Panc1 (cell line): ENCODE results near the gene GTF2IRD2. TPM values are rescaled to one million over a fixed set of nuclear protein-coding genes. Genes with fewer than 3 reads are reported as not detected.
"Not testable (repeated sequence)": the region's sequence is repeated elsewhere in the genome, so short reads cannot be mapped to it uniquely, and the experiment has no call there.

Experiments used
- ATAC-seq: fragments of 200-7000 bp; cut with Tn5 transposase; 2 replicates; pipeline ENCODE4 v1.9.1; 2020; ENCODE audit warnings: mild to moderate bottlenecking, moderate library complexity
- BruUV-seq: library from RNA; stranded (reverse); fragments of 400-500 nt; replicated peaks from 2 replicates; lab custom pipeline; 2021; lab: Mats Ljungman, UMichigan
- CTCF ChIA-PET: fragments of 300-600 bp; sonication (Branson Sonifier 250); formaldehyde crosslinking; loops from one replicate; lab custom pipeline; 2022; ENCODE audit warnings: antibody characterized with exemption; lab: Charles Lee
- POLR2A ChIA-PET: fragments of 300-600 bp; sonication (Branson Sonifier 250); formaldehyde crosslinking; loops from one replicate; lab custom pipeline; 2022; ENCODE audit warnings: antibody characterized with exemption; lab: Charles Lee
- DNase-seq: peaks from one replicate; pipeline ENCODE4 v3.0.0-alpha.2; 2010; ENCODE audit warnings: low read depth, low spot score
- H3K27ac ChIP-seq: 2 replicates; pipeline ENCODE4 v1.5.1; 2011; ENCODE audit warnings: mild to moderate bottlenecking, low read length, inconsistent platforms
- H3K27me3 ChIP-seq: fragments of 200-500 bp; sonication (Bioruptor generic); 2 replicates; pipeline ENCODE4 v1.6.0; 2014; ENCODE audit warnings: low read length, inconsistent platforms; ENCODE audit not compliant: control insufficient read depth, insufficient read depth
- H3K36me3 ChIP-seq: fragments of 200-500 bp; sonication (Bioruptor generic); 2 replicates; pipeline ENCODE4 v1.5.1; 2014; ENCODE audit warnings: inconsistent platforms, mild to moderate bottlenecking, low read length, moderate library complexity; ENCODE audit not compliant: control insufficient read depth, insufficient read depth
- H3K4me1 ChIP-seq: 2 replicates; pipeline ENCODE4 v1.5.1; 2011; ENCODE audit warnings: inconsistent platforms, mild to moderate bottlenecking, low read length, moderate library complexity; ENCODE audit not compliant: control insufficient read depth, insufficient read depth
- H3K4me3 ChIP-seq, 2 experiments: 2 replicates each; pipeline ENCODE4 v1.5.1; 2011 to 2012; ENCODE audit warnings: low read depth in 2 of 2, low read length in 2 of 2, mild to moderate bottlenecking in 2 of 2, inconsistent platforms in 1 of 2, moderate library complexity in 1 of 2
- H3K9me3 ChIP-seq: fragments of 200-500 bp; sonication (Bioruptor generic); 2 replicates; pipeline ENCODE4 v1.5.1; 2014; ENCODE audit warnings: low read depth, mild to moderate bottlenecking, inconsistent platforms, low read length, moderate library complexity; ENCODE audit not compliant: control insufficient read depth, insufficient read depth
- in situ Hi-C: cut with HindIII; loops from 2 replicates; pipeline ENCODE4 v1.10.0; 2016; ENCODE audit warnings: low sequenced_read_pairs, low pct_unique_long_range_greater_than_20kb
- intact Hi-C: fragments of 100-400 bp; cut with micrococcal nuclease; formaldehyde crosslinking; loops from one replicate; pipeline ENCODE4 v1.10.0; 2022; ENCODE audit not compliant: unreplicated experiment
- total RNA-seq: library from RNA; stranded (reverse); gene quantifications from one replicate; pipeline ENCODE4 v1.2.1, GENCODE V29; 2021; ENCODE audit not compliant: unreplicated experiment

The GTF2IRD2 gene
- total RNA-seq, 1 experiment from 2014 or later = 18.8 TPM

- H3K27me3 ChIP-seq, H3K4me3 ChIP-seq, intact Hi-C loops, H3K27ac ChIP-seq, CTCF ChIA-PET, H3K36me3 ChIP-seq, DNase-seq, POLR2A ChIA-PET, in situ Hi-C loops, H3K9me3 ChIP-seq, BruUV-seq, H3K4me1 ChIP-seq: not testable (repeated sequence)
- ATAC-seq = peak; percentile 75
These were observed 22.8 kb upstream of the GTF2IRD2 start for GRCh38 chr7:74874104-74874747.

- ATAC-seq, H3K4me3 ChIP-seq, H3K4me1 ChIP-seq, H3K9me3 ChIP-seq, BruUV-seq, intact Hi-C loops, H3K36me3 ChIP-seq, DNase-seq, H3K27me3 ChIP-seq, in situ Hi-C loops, POLR2A ChIA-PET, CTCF ChIA-PET, H3K27ac ChIP-seq: not testable (repeated sequence)
These were observed 21.1 kb upstream of the GTF2IRD2 start for GRCh38 chr7:74872542-74872941.

GRCh38 chr7:74865777-74866176 lies 14.4 kb upstream of the GTF2IRD2 start:
- H3K4me3 ChIP-seq, BruUV-seq, H3K27ac ChIP-seq, CTCF ChIA-PET, in situ Hi-C loops, H3K36me3 ChIP-seq, intact Hi-C loops, H3K4me1 ChIP-seq, DNase-seq, POLR2A ChIA-PET, H3K9me3 ChIP-seq, H3K27me3 ChIP-seq: not testable (repeated sequence)
- 0 out of 2 replicates have a peak, but pooled peaks have one; percentile 47 for ATAC-seq

- ATAC-seq = peak; percentile 9
- BruUV-seq = TSS peak; percentile 93
These were observed 1.6 kb downstream of the GTF2IRD2 start for GRCh38 chr7:74849853-74850252.

GRCh38 chr7:74830411-74830810 lies 21.0 kb downstream of the GTF2IRD2 start:
- H3K9me3 ChIP-seq, H3K4me3 ChIP-seq, H3K4me1 ChIP-seq, DNase-seq, CTCF ChIA-PET, H3K27ac ChIP-seq, H3K27me3 ChIP-seq, ATAC-seq, in situ Hi-C loops, intact Hi-C loops, H3K36me3 ChIP-seq, POLR2A ChIA-PET: not testable (repeated sequence)
- BruUV-seq = TSS peak; percentile 51

More at GRCh38 chr7:74849853-74850252, 1.6 kb downstream of the GTF2IRD2 start:
- CTCF ChIA-PET, in situ Hi-C loops, DNase-seq, H3K4me3 ChIP-seq, POLR2A ChIA-PET, H3K9me3 ChIP-seq, intact Hi-C loops, H3K27ac ChIP-seq, H3K36me3 ChIP-seq, H3K27me3 ChIP-seq, H3K4me1 ChIP-seq: not testable (repeated sequence)

DNA sequence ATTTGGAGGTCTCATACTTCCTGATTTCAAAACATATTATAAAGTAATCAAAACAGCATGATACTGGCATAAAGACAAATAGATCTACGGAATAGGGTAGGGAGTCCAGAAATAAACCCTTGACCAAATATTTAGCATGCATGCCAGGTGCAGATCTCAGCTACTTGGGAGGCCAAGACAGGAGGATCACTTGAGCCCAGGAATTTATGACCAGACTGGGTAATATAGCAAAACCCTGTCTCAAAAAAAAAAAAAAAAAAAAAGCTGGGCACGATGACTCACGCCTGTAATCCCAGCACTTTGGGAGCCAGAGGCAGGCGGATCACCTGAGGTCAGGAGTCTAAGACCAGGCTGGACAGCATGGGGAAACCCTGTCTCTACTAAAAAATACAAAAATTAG lies 21.4 kb downstream of the GTF2IRD2 start:
- POLR2A ChIA-PET, CTCF ChIA-PET, intact Hi-C loops, BruUV-seq, ATAC-seq, in situ Hi-C loops, H3K27ac ChIP-seq, DNase-seq, H3K36me3 ChIP-seq, H3K27me3 ChIP-seq, H3K4me1 ChIP-seq, H3K9me3 ChIP-seq, H3K4me3 ChIP-seq: not testable (repeated sequence)

GRCh38 chr7:74821259-74821658 lies 30.1 kb downstream of the GTF2IRD2 start:
- H3K4me1 ChIP-seq, H3K4me3 ChIP-seq, POLR2A ChIA-PET, DNase-seq, in situ Hi-C loops, BruUV-seq, intact Hi-C loops, H3K36me3 ChIP-seq, CTCF ChIA-PET, H3K27ac ChIP-seq, H3K9me3 ChIP-seq, H3K27me3 ChIP-seq, ATAC-seq: not testable (repeated sequence)
